HL-60 (cell line): ENCODE results near the gene FAM53B.
A peak's percentile ranks its signal among the peaks of the same experiment; 100 is the strongest.

ENCODE experiments used
- CTCF ChIP-seq: IDR thresholded peaks from one replicate; pipeline ENCODE4 v1.5.1; 2011; ENCODE audit warnings: low read length, control low read depth, inconsistent platforms; ENCODE audit not compliant: insufficient read depth
- REST ChIP-seq: IDR thresholded peaks from 2 replicates; pipeline ENCODE4 v1.6.1; 2012; ENCODE audit warnings: low read depth; ENCODE audit not compliant: insufficient replicate concordance

GRCh38 chr10:124671486-124672075 is 72.6 kb downstream of the FAM53B start:
- TF ChIP-seq CTCF (peak; percentile 46), REST (no peak)
